Transverse colon (tissue), 4 donors: ENCODE measurements around the gene CDON.

ENCODE experiments used
- EP300 ChIP-seq: sonication (generic); formaldehyde crosslinking; IDR thresholded peaks from one replicate; pipeline ENCODE4 v1.6.1; 2017; ENCODE audit warnings: antibody characterized with exemption, low read depth
- POLR2A ChIP-seq: fragments of 450-650 bp; IDR thresholded peaks from one replicate; pipeline ENCODE4 v1.6.1; 2016; ENCODE audit warnings: antibody characterized with exemption, mild to moderate bottlenecking, moderate library complexity
- POLR2AphosphoS5 ChIP-seq, 3 donors: sonication (generic); formaldehyde crosslinking; IDR thresholded peaks; one replicate each; pipeline ENCODE4 v1.6.1; 2016; ENCODE audit warnings: antibody characterized with exemption in 3 of 3
- TF ChIP-seq, protein P1 (sequence below), 5 experiments: fragments of 200-600 bp in 3 of 5; fragments of 450-650 bp in 2 of 5; sonication (generic) in 3 of 5; IDR thresholded peaks; 1 replicate in 2 of 5; 2 replicates in 3 of 5; pipeline ENCODE4 v1.5.1; 2016 to 2017; ENCODE audit warnings: antibody characterized with exemption in 5 of 5, inconsistent platforms in 3 of 5, mild to moderate bottlenecking in 2 of 5, moderate library complexity in 1 of 5

GRCh38 chr11:126006068-126006467 lies 56.6 kb downstream of the CDON start:
- TF ChIP-seq, protein P1, sequence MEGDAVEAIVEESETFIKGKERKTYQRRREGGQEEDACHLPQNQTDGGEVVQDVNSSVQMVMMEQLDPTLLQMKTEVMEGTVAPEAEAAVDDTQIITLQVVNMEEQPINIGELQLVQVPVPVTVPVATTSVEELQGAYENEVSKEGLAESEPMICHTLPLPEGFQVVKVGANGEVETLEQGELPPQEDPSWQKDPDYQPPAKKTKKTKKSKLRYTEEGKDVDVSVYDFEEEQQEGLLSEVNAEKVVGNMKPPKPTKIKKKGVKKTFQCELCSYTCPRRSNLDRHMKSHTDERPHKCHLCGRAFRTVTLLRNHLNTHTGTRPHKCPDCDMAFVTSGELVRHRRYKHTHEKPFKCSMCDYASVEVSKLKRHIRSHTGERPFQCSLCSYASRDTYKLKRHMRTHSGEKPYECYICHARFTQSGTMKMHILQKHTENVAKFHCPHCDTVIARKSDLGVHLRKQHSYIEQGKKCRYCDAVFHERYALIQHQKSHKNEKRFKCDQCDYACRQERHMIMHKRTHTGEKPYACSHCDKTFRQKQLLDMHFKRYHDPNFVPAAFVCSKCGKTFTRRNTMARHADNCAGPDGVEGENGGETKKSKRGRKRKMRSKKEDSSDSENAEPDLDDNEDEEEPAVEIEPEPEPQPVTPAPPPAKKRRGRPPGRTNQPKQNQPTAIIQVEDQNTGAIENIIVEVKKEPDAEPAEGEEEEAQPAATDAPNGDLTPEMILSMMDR (IDR thresholded peaks at IDR 0.05) = no peak
- TF ChIP-seq POLR2A (no peak), EP300 (no peak), POLR2AphosphoS5 (IDR thresholded peaks at IDR 0.05) (no peak)
